TTC549 (cell line): Measurements from ENCODE around the gene PTTG1.

Source experiments
- FAIRE-seq: peaks from 2 replicates; lab custom pipeline; 2012; peaks lifted over from hg19 to GRCh38; lab: Jason Lieb, UNC

PTTG1 gene

GRCh38 chr5:160455600-160455999 lies 33.9 kb downstream of the PTTG1 start:
- no peak for FAIRE-seq

GRCh38 chr5:160456480-160457177 lies 35.0 kb downstream of the PTTG1 start:
- FAIRE-seq, result no peak

GRCh38 chr5:160457252-160457651 lies 35.6 kb downstream of the PTTG1 start:
- FAIRE-seq, result no peak

GRCh38 chr5:160458806-160459800 lies 37.4 kb downstream of the PTTG1 start:
- no peak for FAIRE-seq

GRCh38 chr5:160460377-160461049 lies 38.9 kb downstream of the PTTG1 start:
- FAIRE-seq, result no peak

- no peak for FAIRE-seq
Measured at GRCh38 chr5:160461378-160461777, 39.7 kb downstream of the PTTG1 start.

- FAIRE-seq, result no peak
Measured at GRCh38 chr5:160462167-160462566, 40.5 kb downstream of the PTTG1 start.

- FAIRE-seq, result no peak
Measured at GRCh38 chr5:160463227-160463626, 41.6 kb downstream of the PTTG1 start.

GRCh38 chr5:160463740-160464465 lies 42.2 kb downstream of the PTTG1 start:
- no peak for FAIRE-seq

- no peak for FAIRE-seq
Measured at GRCh38 chr5:160464466-160464797, 42.8 kb downstream of the PTTG1 start.

GRCh38 chr5:160466116-160466515 lies 44.5 kb downstream of the PTTG1 start:
- FAIRE-seq, result no peak

GRCh38 chr5:160466889-160467554 lies 45.4 kb downstream of the PTTG1 start:
- FAIRE-seq, result no peak

- FAIRE-seq, result no peak
Measured at GRCh38 chr5:160467555-160468362, 46.1 kb downstream of the PTTG1 start.

GRCh38 chr5:160468363-160468975 lies 46.8 kb downstream of the PTTG1 start:
- no peak for FAIRE-seq

GRCh38 chr5:160469156-160470144 lies 47.8 kb downstream of the PTTG1 start:
- FAIRE-seq, result no peak

GRCh38 chr5:160470437-160471361 lies 49.0 kb downstream of the PTTG1 start:
- no peak for FAIRE-seq

- FAIRE-seq, result no peak
Measured at GRCh38 chr5:160471761-160472160, 50.1 kb downstream of the PTTG1 start.

- no peak for FAIRE-seq
Measured at GRCh38 chr5:160472482-160472881, 50.8 kb downstream of the PTTG1 start.
